NCI-H1694 treated with DMSO at 0.1 percent for 48 hours (cell line): Measurements from ENCODE around the gene PRR23E.

Experiments
- DNase-seq: peaks from one replicate; lab custom pipeline; 2025; lab: John Stamatoyannopoulos, UW

Gene PRR23E

GRCh38 chr3:127185268-127185667, 7.7 kb upstream of the PRR23E start:
- DNase-seq: no peak

GRCh38 chr3:127185962-127186674, 6.8 kb upstream of the PRR23E start:
- DNase-seq: no peak

- no peak for DNase-seq
These were observed 5.6 kb upstream of the PRR23E start for GRCh38 chr3:127187316-127187715.

- no peak for DNase-seq
These were observed 410 bp downstream of the PRR23E start for GRCh38 chr3:127193341-127193740.

- DNase-seq: no peak
These were observed 844 bp downstream of the PRR23E start for GRCh38 chr3:127193775-127194174.

- no peak for DNase-seq
These were observed 1.8 kb downstream of the PRR23E start for GRCh38 chr3:127194601-127195187.

- no peak for DNase-seq
These were observed 2.5 kb downstream of the PRR23E start for GRCh38 chr3:127195417-127195816.

GRCh38 chr3:127196002-127196401, 3.1 kb downstream of the PRR23E start:
- DNase-seq: no peak

- DNase-seq: no peak
These were observed 3.8 kb downstream of the PRR23E start for GRCh38 chr3:127196466-127197299.

GRCh38 chr3:127197300-127198189, 4.6 kb downstream of the PRR23E start:
- no peak for DNase-seq

- no peak for DNase-seq
These were observed 7.3 kb downstream of the PRR23E start for GRCh38 chr3:127200086-127200691.

- no peak for DNase-seq
These were observed 10.1 kb downstream of the PRR23E start for GRCh38 chr3:127203024-127203423.

- DNase-seq: no peak
These were observed 12.1 kb downstream of the PRR23E start for GRCh38 chr3:127204841-127205582.

- no peak for DNase-seq
These were observed 13.2 kb downstream of the PRR23E start for GRCh38 chr3:127206154-127206553.

GRCh38 chr3:127206611-127207516, 13.9 kb downstream of the PRR23E start:
- DNase-seq: no peak

GRCh38 chr3:127207727-127208482, 15.0 kb downstream of the PRR23E start:
- no peak for DNase-seq

- no peak for DNase-seq
These were observed 15.7 kb downstream of the PRR23E start for GRCh38 chr3:127208483-127209100.

GRCh38 chr3:127209155-127209839, 16.4 kb downstream of the PRR23E start:
- DNase-seq: no peak
